GM18526 (cell line): ENCODE data around the gene PCDH1.

Experiments
- POLR2A ChIP-seq: IDR thresholded peaks from 3 replicates; pipeline ENCODE4 v1.6.1; 2011; ENCODE audit not compliant: insufficient read length; ENCODE audit errors: extremely low read depth

Gene PCDH1

DNA sequence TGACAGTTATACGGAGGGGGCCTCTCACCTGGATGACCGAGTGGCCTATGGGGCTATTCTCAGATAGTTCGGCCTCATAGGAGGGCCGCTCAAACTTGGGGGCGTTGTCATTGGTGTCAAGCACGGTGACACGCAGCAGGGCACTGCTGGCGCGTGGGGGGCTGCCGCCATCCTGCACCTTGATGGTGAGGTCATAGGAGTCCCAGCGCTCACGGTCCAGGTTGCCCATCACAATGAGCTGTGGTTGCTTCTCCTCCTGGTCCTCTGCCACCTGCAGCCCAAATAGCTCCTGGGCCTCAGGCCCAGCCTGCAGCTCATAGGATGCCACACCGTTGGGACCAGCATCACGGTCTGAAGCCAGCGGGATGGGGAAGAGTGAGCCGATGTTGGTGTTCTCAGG lies 9.7 kb downstream of the PCDH1 start:
- no peak for TF ChIP-seq POLR2A

DNA sequence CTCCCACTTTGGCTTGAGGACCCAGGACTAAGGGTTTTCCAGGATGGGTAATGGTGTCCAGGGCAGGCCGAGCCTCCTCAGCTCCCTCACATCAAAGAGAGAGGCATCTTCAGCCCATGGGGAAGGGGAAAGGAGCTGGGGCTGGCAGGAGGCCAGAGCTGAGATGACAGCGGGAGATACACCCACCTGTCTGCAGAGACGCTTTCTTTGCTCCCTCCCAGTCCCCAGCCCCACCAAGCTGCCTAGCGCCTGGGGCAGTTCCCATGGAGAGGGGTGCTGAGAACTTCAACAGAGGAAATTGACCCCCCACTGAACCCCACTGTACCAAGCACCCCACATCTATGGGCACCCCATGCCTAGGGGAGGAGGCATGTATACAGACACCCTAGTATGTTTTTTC lies 10.6 kb downstream of the PCDH1 start:
- TF ChIP-seq POLR2A = no peak

DNA sequence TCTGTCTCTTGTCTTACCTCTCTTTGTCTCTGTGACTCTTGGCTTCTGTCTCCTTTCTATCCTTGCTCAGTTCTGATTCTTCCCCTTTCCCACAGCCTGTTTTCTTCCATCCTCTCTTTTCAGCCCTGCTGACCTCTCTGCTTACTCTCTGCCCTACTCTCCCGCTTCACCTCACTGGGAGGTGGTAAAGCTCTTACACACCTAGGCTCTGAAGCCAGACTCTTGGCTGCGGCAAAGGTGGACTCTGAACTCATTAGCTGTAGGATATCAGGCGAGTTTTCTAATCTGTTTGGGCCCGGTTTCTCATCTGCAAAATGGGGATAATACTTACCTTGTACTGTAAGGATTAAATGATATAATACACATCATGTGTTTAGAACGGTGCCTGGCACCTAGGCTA lies 11.1 kb downstream of the PCDH1 start:
- no peak for TF ChIP-seq POLR2A

DNA sequence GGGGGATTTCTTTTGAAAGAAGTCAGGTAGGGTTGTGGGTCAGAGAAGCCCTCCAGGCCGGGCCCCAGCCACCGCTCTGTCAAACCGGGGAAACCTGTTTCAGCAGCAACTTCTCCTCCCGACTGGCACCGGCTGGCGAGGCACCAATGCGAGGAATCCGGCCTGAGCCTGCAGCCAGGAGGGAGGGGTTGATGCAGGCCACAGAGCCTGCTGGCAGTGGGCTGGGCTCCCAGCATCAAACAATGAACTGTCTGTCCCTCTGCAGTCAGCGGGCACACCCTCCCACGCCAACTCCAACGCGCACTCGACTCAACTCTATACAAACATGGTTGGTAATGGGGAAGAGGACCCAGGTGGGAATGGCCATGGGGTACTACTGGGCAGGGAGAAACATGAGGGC lies 12.1 kb downstream of the PCDH1 start:
- no peak for TF ChIP-seq POLR2A

DNA sequence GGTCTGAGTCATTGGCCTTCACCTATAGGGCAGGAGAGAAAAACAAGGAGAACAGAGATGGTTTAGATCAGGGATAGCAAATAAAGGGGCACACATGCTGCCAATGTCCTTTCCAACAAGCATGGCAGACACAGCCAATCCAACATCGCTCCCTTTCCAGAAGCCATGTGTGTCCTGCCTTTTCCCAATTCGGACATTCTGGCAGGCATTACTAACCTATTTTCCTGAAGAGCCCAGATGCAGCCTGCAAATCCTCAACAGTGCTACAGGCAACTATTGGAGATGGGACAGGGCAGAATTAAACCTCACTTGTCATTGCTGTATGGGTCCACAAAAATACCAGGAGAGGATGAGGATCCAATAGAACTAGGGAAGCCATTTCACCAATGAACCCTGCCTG lies 12.8 kb downstream of the PCDH1 start:
- no peak for TF ChIP-seq POLR2A

DNA sequence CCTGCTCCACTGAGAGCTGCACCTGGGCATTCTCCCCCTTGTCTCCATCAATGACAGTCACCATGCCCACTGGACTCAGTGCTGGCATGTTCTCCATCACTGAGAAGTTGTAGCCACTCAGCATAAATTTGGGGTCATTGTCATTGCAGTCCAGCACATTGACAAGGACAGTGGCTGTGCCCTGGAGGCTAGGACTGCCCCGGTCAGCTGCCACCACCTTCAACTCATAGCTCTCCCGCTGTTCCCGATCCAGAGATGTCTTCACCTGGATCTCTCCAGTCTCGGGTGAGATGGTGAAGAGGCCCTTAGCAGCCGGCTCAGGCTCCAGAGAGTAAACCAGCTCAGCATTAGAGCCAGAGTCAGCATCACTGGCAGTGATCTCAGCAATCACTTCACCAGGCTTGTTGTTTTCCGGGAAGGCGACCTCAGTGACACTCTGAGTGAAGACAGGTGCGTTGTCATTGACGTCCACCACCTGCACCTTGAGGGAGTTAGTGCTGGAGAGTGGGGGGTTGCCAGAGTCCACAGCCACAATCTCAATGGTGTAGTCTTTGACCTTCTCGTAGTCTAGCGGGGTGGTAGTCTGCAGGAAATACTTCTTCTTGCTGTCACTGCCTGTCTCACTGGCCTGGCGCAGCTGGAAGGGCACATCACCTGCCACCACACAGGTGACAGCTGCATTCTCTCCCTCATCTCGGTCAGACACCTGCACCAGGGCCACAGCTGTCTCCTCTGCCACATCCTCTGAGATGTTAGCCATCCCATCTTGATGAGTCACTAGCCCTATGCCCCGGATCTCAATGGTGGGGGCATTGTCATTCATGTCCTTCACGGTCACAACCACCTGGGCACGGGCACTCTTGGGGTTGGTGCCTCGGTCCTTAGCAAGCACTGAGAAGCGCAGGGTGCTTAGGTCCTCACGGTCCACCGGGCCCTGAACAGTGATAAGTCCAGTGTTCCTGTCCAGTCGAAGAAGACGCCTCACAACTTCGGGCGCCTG lies 13.5 kb downstream of the PCDH1 start:
- no peak for TF ChIP-seq POLR2A

DNA sequence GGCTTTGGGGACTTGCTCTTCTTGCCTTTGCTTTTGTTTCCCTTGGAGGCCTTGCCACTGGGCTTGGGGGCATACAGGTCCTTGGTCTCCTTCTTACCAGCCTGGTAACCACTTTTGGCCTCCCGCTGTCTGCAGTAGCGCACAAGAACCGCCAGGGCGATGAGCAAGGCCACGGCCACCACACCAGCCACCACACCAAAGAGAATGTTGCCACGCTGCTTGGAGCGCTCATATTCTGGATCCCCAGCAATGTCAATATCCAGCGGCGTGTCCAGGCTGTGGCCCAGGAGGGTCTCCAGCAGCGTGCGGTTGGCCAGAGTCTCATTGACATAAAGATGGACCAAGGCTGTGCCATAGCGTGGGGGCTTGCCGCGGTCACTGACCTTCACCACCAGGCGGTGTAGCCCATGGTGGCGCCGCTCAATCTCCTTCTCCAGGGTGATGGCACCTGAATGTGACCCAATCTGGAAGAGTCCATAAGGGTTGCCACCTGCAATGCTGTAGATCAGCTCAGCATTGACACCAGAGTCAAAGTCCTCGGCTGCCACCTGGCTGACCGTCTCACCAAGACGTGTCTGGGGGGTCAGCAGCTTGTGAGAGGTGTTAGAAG lies 14.5 kb downstream of the PCDH1 start:
- no peak for TF ChIP-seq POLR2A

DNA sequence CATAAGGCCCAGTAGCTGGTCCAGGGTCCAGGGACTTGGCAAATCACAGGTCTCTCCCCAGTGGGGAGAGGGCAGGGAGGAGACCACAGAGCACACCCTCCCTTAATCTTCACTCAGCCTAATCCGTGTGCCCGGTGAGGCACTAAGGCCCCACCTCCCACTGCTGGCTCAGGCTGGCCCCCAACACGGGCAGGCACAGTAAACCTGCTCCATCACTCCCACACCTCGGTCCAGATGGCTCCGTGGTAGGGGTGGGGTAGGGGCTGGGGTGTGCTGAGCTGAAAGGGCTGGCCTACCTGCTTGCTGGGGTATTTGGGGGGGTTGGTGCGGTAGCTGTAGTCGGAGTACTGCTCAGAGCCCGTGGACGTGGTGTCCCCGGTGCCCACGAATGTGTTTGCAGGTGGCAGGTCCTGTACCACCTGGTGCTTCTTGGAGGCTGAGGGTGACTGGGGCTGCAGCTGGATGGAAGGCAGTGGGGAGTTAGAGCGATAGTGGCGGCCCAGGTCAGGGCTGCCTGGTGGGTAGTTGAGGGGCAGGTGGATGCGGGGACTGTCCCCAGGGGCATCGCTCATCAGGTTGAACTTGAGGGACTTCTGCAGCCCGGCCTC lies 15.2 kb downstream of the PCDH1 start:
- no peak for TF ChIP-seq POLR2A

DNA sequence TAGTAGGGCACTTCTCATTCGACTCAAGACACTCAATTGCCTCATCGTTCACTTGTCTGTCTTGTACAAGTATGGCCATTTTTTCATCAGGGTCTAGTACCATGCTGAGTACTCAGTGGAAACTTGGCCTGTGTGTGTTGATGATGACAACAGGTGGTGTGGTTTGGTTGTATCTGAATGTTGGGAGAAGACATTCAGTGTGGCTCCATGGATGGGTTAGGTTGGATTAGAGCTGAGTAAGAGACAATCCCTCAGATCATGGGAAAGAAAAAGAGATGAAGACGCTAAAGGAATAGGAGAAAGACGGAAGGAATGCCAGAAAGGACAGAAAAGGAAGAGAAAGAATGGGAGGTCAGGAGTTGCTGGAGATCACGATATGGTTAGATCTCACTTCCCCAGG lies 17.0 kb downstream of the PCDH1 start:
- no peak for TF ChIP-seq POLR2A

DNA sequence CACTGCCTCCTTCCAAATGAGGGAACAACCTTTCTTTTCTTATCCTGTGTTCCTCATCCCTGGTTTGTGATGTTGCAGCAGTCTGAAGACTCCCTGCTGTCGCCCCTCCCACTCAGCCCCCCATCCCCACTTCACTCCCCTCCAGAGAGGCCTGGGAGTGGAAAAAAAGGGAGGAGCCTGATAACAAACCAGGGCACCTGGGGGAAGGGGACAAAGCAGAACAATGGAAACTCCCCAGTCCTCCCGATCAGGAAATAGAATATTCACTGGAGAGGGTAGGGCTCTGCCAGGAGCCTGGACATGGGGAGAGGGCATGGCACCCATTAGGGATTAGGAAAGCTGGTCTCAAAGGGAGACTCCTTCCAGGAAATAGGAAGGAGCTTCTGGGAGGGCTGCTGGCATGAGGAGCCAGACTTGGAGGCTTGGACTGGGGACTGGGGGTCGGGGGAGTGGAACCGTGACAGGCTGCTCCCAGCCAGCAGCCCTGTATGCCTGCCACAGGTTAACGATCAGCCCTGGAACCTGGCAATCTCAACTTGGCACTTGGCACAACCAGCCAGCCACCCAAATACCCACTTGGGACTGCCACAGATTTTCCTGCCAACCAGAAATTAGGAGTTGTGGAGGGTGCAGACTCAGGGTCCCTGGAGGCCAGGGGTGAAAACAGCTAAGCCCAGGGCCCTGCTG lies 20.0 kb downstream of the PCDH1 start:
- no peak for TF ChIP-seq POLR2A

DNA sequence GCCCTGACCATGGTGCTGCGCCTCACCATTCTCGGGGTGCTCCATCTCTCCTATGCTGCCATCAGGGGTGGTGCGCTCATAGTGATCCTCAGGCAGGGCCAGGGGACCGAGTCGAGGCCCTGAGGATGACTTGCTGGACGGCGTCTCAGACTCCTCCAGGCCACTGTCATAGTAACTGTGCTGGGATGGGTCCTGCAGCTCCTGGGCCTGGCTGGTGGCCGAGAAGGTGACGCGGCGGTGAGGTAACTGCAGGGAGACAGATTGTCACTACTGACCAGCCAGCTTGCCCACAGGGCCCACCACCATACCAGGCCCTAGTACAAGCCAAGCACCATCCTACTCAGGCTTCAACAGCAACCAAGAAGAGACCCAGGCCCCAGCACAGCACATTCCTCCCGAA lies 21.0 kb downstream of the PCDH1 start:
- no peak for TF ChIP-seq POLR2A

DNA sequence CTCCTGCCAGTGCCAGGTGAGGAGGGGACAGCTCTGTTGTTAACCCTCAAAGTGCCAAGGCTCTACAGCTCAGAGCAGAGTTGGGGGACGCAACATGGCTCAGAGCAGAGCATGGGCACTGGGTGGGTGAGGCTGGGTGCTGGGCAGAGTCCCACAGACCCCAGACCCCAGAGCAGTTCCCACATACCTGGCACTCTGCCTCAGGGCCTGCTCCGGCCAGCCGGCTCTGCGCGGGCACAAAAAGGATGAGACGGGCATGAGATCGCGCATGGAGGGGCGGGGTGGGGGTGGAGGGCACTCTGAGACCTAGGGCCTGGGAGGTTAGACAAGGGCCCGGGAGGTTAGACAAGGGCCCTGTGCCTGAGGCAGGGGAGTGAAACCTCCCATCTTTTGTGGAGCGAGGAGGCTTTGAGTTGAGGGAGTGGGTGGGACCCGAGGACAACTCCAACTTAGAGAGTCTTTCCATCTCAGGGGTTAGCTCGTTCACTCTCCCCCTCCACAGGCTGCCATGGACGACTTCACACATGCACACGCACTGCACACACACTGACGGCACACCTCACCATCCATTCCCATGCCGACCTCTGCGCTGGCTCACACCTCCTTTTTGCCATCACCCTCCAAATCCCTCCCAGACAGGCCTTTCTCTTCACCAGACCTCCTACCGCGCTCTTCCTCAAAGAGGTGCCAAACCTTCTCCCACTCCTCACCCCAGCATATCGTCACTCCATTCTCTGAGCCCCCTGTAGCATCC lies 22.0 kb downstream of the PCDH1 start:
- TF ChIP-seq POLR2A = no peak

DNA sequence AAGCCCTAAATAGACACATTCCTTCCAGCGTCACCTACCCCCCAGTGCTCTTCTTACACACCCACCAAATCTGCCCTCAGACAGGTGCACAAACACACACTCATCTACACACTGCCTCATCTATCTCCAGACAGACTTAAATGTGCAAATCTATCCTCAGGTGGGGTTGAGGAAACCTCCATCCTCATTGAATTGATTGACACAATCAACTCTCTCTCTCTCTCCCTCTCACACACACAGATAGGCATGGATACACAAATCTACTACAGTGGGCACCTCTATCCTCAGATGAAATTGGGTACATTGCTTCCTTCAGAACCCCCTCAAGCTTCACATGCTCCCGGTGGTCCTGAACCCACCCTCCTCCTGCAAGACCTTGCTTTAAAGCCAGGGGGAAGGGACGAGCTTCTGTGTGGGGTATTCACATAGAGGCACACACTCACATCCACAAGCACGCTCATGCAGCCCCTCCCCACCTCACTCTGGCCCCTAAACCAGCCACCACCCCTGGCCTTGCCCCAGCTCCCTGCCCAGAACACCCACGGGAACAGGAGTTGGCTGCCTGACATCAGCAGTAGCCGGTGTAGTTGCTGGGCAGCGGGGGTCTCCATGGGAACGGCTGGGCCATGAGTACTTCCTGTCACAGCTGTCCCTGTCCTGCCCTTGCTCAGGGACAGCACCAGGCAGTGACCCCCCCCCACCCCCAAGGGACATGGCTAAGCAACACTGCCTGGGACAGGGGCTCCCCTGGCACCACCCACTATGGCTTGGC lies 22.8 kb downstream of the PCDH1 start:
- no peak for TF ChIP-seq POLR2A
